NB4 (cell line): ENCODE data around the gene KIDINS220.

ENCODE experiments used
- CTCF ChIP-seq: IDR thresholded peaks from one replicate; pipeline ENCODE4 v1.5.1; 2012; ENCODE audit warnings: low read depth, low read length
- POLR2A ChIP-seq: IDR thresholded peaks from 2 replicates; pipeline ENCODE4 v1.6.1; 2011; ENCODE audit warnings: mild to moderate bottlenecking; ENCODE audit not compliant: insufficient read length; ENCODE audit errors: extremely low read depth

- TF ChIP-seq POLR2A (no peak), CTCF (no peak)
Measured at GRCh38 chr2:8682719-8683667, 154.4 kb downstream of the KIDINS220 start.
